ENCODE data around the gene ERBB4. TPM values are rescaled to one million over a fixed set of nuclear protein-coding genes. Genes with fewer than 3 reads are reported as not detected.

Gene ERBB4
- total and polyA plus RNA-seq, 10 of the 15 experiments (the other 5 are each of a cell fraction or from before 2014, with no cell fraction given), result under 0.01 to 0.23 (median 0.01) TPM; not detected in 4

DNA sequence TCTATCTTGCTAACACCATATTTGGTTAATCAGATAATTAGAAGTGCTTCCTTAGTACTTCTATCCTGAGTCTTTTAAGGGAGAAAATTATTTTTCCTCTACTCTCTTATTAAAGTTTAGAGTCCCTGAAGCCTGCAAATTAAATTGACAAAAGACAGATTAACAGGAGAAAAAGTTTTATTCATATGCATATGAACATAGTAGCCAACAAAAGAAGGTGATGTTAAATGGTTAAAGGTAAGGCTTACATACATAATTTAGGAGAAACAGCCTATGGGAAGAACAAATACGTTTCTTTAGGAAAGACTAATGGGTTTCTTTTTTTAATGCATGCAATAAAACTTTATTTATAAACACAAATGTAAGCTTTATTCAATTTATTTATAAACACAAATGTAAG is 1177.2 kb downstream of the ERBB4 start:
- intact Hi-C loops (cut with micrococcal nuclease; ENCODE audit: unreplicated experiment), result no loop called here

More for the DNA sequence above, 1177.2 kb downstream of the ERBB4 start:
- CTCF ChIA-PET, result interaction anchor here (1.6 kb wide), 1 partner anchor 16 kb away, joined by 3 read pairs; no protein-coding TSS in a partner anchor
- SMC1A ChIA-PET (ENCODE audit: uncharacterized antibody, unreplicated experiment), result interaction anchor here (1.0 kb wide), 1 partner anchor 17 kb away, joined by 3 read pairs; no protein-coding TSS in a partner anchor
- Histone ChIP-seq H3K9me3 (replicated peaks; ENCODE audit: control insufficient read depth, insufficient read depth, low read length) (no peaks in the 10 kb centered on the region), H3K36me3 (ENCODE audit: control insufficient read depth in 2 of 2, insufficient read depth in 2 of 2, low read length in 1 of 2) (no peaks in the 10 kb centered on the region), H3K27me3 (replicated peaks in 1 of 2; ENCODE audit: control insufficient read depth in 2 of 2, insufficient read depth in 2 of 2, low read length in 1 of 2) (no peaks in the 10 kb centered on the region), H4K20me1 (ENCODE audit: control insufficient read depth, insufficient read depth) (no peaks in the 10 kb centered on the region), H3K9ac (ENCODE audit: control insufficient read depth, insufficient read depth, low read length) (no peak overlapping the region), H3K4me2 (ENCODE audit: control insufficient read depth, insufficient read depth) (no peak overlapping the region), H3K4me1 (ENCODE audit: control insufficient read depth, insufficient read depth, low read length) (no peaks in the 10 kb centered on the region), H3K27ac (ENCODE audit: control insufficient read depth, insufficient read depth) (no peak overlapping the region), H3K79me2 (ENCODE audit: control insufficient read depth, insufficient read depth, low read length) (no peaks in the 10 kb centered on the region), H2AFZ (ENCODE audit: control insufficient read depth, low read depth, low read length) (no peak overlapping the region), H3K4me3 (no peak overlapping the region)
- RAD21 ChIA-PET (ENCODE audit: unreplicated experiment), result no interaction called here
- no peak for TF ChIP-seq RBBP5 (conservative IDR thresholded peaks at IDR 0.05)
- TF ChIP-seq NFXL1 (IDR thresholded peaks at IDR 0.05; ENCODE audit: borderline replicate concordance), result no peak
- TF ChIP-seq BRCA1 (IDR thresholded peaks at IDR 0.05; ENCODE audit: low read depth, low read length), result no peak
- no peak for TF ChIP-seq HDGF (IDR thresholded peaks at IDR 0.05)
- TF ChIP-seq NFYB (IDR thresholded peaks at IDR 0.05; ENCODE audit: insufficient read depth, low read depth, low read length), result no peak
- TF ChIP-seq, protein P1, sequence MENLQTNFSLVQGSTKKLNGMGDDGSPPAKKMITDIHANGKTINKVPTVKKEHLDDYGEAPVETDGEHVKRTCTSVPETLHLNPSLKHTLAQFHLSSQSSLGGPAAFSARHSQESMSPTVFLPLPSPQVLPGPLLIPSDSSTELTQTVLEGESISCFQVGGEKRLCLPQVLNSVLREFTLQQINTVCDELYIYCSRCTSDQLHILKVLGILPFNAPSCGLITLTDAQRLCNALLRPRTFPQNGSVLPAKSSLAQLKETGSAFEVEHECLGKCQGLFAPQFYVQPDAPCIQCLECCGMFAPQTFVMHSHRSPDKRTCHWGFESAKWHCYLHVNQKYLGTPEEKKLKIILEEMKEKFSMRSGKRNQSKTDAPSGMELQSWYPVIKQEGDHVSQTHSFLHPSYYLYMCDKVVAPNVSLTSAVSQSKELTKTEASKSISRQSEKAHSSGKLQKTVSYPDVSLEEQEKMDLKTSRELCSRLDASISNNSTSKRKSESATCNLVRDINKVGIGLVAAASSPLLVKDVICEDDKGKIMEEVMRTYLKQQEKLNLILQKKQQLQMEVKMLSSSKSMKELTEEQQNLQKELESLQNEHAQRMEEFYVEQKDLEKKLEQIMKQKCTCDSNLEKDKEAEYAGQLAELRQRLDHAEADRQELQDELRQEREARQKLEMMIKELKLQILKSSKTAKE (IDR thresholded peaks at IDR 0.05; ENCODE audit: low read depth, poor library complexity, severe bottlenecking), result no peak
- TF ChIP-seq, protein P2, sequence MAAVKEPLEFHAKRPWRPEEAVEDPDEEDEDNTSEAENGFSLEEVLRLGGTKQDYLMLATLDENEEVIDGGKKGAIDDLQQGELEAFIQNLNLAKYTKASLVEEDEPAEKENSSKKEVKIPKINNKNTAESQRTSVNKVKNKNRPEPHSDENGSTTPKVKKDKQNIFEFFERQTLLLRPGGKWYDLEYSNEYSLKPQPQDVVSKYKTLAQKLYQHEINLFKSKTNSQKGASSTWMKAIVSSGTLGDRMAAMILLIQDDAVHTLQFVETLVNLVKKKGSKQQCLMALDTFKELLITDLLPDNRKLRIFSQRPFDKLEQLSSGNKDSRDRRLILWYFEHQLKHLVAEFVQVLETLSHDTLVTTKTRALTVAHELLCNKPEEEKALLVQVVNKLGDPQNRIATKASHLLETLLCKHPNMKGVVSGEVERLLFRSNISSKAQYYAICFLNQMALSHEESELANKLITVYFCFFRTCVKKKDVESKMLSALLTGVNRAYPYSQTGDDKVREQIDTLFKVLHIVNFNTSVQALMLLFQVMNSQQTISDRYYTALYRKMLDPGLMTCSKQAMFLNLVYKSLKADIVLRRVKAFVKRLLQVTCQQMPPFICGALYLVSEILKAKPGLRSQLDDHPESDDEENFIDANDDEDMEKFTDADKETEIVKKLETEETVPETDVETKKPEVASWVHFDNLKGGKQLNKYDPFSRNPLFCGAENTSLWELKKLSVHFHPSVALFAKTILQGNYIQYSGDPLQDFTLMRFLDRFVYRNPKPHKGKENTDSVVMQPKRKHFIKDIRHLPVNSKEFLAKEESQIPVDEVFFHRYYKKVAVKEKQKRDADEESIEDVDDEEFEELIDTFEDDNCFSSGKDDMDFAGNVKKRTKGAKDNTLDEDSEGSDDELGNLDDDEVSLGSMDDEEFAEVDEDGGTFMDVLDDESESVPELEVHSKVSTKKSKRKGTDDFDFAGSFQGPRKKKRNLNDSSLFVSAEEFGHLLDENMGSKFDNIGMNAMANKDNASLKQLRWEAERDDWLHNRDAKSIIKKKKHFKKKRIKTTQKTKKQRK (IDR thresholded peaks at IDR 0.05; ENCODE audit: low read depth, low read length), result no peak
- no peak for TF ChIP-seq MTA3 (IDR thresholded peaks at IDR 0.05; ENCODE audit: borderline replicate concordance, low read length)
- TF ChIP-seq, protein P3, sequence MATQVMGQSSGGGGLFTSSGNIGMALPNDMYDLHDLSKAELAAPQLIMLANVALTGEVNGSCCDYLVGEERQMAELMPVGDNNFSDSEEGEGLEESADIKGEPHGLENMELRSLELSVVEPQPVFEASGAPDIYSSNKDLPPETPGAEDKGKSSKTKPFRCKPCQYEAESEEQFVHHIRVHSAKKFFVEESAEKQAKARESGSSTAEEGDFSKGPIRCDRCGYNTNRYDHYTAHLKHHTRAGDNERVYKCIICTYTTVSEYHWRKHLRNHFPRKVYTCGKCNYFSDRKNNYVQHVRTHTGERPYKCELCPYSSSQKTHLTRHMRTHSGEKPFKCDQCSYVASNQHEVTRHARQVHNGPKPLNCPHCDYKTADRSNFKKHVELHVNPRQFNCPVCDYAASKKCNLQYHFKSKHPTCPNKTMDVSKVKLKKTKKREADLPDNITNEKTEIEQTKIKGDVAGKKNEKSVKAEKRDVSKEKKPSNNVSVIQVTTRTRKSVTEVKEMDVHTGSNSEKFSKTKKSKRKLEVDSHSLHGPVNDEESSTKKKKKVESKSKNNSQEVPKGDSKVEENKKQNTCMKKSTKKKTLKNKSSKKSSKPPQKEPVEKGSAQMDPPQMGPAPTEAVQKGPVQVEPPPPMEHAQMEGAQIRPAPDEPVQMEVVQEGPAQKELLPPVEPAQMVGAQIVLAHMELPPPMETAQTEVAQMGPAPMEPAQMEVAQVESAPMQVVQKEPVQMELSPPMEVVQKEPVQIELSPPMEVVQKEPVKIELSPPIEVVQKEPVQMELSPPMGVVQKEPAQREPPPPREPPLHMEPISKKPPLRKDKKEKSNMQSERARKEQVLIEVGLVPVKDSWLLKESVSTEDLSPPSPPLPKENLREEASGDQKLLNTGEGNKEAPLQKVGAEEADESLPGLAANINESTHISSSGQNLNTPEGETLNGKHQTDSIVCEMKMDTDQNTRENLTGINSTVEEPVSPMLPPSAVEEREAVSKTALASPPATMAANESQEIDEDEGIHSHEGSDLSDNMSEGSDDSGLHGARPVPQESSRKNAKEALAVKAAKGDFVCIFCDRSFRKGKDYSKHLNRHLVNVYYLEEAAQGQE (IDR thresholded peaks at IDR 0.05; ENCODE audit: low read depth, low read length), result no peak
- TF ChIP-seq SMAD1 (IDR thresholded peaks at IDR 0.05; ENCODE audit: low read depth, partially characterized antibody), result no peak
- no peak for TF ChIP-seq PAX8 (IDR thresholded peaks at IDR 0.05)
- TF ChIP-seq SIX5 (IDR thresholded peaks at IDR 0.05; ENCODE audit: low read depth, low read length, severe bottlenecking), result no peak
- no peak for TF ChIP-seq HCFC1 (IDR thresholded peaks at IDR 0.05; ENCODE audit: low read length)
- no peak for TF ChIP-seq EED (IDR thresholded peaks at IDR 0.05; ENCODE audit: low read depth)
- TF ChIP-seq, protein P4, sequence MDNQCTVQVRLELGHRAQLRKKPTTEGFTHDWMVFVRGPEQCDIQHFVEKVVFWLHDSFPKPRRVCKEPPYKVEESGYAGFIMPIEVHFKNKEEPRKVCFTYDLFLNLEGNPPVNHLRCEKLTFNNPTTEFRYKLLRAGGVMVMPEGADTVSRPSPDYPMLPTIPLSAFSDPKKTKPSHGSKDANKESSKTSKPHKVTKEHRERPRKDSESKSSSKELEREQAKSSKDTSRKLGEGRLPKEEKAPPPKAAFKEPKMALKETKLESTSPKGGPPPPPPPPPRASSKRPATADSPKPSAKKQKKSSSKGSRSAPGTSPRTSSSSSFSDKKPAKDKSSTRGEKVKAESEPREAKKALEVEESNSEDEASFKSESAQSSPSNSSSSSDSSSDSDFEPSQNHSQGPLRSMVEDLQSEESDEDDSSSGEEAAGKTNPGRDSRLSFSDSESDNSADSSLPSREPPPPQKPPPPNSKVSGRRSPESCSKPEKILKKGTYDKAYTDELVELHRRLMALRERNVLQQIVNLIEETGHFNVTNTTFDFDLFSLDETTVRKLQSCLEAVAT (IDR thresholded peaks at IDR 0.05), result no peak
- ATAC-seq (no peak), FAIRE-seq (no peak), DNase-seq (ENCODE audit: low read depth, low spot score) (no peak)
- no TSS peak for BruUV-seq (replicated peaks)
- 4% methylated on average over 1 of the region's 1 CpG for WGBS (ENCODE audit: insufficient coverage, insufficient replicate concordance, low lambda C conversion rate, missing lambda C conversion rate)
- in situ Hi-C loops (cut with MboI), result no loop called here
- POLR2A ChIA-PET, result interaction anchor here (0.5 kb wide), 1 partner anchor 30 kb away, joined by 5 read pairs; no protein-coding TSS in a partner anchor
